SKM-1 treated with dmso at 0.1 percent for 144 hours (cell line): ENCODE data around the gene TUBB3.
"Not testable (repeated sequence)": the region's sequence is repeated elsewhere in the genome, so short reads cannot be mapped to it uniquely, and the experiment has no call there.

Experiments
- DNase-seq: peaks from one replicate; lab custom pipeline; 2025; ENCODE audit not compliant: unreplicated experiment; lab: John Stamatoyannopoulos, UW

The TUBB3 gene

DNA sequence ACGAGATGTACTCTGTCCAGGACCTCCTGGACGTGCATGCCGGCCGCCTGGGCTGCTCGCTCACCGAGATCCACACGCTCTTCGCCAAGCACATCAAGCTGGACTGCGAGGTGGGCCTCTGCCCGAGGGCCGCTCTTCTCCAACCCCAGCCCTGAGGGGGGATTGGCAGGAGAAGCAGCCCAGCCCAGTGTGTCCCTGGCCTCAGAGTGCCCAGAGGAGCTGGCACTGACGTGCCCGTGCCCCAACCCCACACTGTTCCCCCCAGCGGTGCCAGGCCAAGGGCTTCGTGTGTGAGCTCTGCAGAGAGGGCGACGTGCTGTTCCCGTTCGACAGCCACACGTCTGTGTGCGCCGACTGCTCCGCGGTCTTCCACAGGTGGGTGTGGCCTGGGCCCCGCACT is 41.1 kb downstream of the TUBB3 start:
- no peak for DNase-seq

DNA sequence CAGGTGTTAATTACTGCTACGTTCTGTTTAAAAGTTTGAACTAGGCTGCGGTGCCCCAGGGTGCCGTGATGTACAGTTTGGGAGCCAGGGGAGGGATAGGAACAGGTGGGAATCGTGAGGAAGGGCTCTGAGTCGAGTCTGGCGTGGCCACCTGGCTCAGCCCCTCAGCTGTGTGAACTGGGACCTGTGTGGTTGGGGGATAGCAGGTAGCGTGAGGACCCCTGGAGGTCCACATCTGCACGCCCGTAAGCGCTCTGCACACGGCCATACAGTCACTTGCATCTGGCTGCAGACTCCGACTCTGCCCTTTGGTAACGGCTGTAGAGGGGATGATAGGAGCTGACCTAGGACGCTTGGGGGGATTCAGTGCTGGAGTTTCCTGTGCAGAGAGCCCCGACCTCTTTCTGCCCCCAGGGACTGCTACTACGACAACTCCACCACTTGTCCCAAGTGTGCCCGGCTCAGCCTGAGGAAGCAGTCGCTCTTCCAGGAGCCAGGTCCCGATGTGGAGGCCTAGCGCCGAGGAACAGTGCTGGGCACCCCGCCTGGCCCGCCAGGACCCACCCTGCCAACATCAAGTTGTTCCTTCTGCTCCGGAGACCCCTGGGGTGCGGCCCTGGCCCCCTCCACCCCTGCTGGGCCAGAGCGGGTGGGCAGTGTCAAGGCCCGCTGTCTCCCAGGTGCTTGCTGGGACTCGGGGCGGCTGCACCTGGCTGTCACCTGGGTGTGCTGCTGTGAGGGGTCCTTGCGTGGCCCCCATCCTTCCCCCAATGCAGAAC is 42.5 kb downstream of the TUBB3 start:
- no peak for DNase-seq

DNA sequence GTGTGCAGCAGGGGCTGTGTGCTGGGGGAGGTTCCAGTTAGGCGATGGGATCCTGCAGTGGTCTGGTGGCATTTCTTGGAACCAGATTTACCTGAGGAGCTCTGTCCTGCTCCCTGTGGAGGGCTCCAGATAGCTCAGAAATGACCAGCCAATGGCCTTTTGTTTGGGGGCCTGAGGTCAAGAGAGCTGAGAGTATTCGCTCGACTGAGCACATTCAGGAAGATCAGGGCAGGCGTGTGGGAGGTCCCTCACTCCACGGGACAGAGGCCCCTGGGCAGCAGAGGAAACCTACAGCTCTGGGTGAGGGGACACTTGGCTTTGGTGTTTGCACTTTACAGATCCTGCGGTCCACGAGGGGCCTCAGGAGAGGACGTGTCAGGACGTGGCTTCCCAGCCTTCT is 43.6 kb downstream of the TUBB3 start:
- DNase-seq, result no peak

DNA sequence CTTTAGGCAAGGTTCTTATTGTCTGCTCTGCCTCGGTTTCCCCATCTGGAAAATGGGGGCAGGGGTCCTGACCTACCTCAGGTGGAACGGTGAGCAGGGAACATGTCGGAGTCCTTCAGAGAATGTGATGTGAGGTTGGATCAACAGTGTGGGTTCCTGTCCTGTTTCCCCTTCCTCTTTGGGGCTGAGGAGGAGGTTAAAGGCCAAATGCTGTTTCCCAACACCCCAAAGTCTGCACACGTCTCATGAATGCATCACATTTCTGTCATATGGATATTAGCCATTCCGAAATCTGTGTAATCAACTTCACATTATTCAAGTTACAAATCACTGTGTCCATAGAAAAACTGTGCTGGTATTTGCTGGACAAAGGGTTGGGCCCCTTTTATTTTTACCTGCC is 44.3 kb downstream of the TUBB3 start:
- peak; percentile 11 for DNase-seq

DNA sequence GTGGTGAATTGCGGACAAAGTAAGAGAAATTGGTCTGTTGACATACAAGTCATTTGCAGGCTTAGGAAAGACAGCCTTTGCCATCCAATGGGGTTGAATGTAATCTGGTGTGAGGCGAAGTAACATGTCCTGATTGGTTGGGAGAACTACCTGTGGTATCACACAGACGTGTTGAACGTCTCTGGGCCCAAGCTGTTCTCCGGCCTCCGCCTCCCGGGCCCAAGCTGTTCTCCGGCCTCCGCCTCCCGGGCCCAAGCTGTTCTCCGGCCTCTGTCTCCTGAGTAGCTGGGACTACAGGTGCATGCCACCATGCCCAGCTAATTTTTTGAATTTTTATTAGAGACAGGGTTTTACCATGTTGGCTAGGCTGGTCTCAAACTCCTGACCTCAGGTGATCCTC is 44.9 kb downstream of the TUBB3 start:
- DNase-seq, result not testable (repeated sequence)

DNA sequence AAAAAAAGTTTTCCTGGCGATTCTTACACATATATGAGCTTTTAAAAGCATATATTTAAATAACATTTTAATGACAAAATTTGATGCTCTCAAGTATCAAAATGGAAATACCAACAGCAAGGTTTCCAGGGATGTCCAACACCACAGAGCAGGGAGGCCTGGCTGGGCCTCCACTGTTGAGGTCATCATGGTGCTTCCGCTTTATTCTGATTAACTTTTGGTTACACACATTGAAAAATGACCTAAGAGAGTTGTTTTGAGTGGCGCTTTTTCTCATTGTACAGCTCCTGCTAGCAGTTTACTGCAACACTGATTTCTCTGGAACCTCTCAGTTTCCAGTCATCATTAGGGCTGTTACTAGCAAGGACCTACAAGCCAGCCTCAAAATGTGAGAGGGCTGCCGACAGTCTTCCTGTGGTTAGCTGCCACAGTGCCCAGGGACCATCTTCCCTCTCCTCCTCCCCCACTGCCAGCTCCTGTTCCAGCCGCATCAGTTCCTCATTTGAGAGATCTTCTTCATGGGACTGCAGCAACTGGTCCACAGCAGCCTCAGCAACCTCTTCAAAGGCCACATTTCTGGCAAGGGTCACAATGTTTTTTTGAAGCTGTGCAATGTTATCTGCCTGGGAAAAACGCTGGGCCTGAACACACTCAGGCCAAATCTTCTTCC is 46.7 kb downstream of the TUBB3 start:
- peak; percentile 82 for DNase-seq

DNA sequence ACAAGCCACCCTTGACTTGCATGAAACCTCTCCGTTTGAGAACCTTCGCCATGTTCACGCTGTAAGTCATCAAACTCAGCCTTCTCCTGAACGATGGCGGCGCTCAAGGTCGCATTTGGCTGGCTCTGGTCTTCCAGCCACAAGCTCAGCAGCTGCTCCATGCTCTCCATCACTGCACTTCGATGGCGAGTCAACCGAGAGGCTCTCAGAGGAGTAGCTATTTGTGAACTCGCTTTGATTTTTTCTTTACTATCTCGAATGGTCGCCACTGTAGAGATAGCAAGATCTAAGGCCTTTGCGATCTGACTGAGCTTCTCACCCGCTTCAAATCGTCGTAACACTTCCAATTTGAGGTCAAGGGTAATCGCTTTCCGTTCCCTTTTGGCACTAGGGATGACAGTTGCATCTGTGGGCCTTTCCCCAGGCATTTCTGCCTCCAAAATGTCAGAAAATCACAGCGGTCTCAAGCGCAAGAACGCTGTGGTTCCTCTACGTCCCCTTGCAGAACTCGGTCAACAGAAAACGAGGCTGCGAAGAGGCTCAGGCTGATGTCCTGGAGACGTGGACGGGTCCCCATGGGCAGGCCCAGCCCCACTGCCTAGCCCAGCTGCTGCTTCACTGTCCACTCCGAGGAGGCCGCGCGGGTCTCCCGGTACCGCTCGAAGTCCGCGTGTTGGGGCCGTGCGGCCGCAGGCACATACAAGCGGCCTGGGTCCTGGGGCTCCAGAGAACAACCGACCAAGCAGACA is 48.5 kb downstream of the TUBB3 start:
- no peak for DNase-seq

DNA sequence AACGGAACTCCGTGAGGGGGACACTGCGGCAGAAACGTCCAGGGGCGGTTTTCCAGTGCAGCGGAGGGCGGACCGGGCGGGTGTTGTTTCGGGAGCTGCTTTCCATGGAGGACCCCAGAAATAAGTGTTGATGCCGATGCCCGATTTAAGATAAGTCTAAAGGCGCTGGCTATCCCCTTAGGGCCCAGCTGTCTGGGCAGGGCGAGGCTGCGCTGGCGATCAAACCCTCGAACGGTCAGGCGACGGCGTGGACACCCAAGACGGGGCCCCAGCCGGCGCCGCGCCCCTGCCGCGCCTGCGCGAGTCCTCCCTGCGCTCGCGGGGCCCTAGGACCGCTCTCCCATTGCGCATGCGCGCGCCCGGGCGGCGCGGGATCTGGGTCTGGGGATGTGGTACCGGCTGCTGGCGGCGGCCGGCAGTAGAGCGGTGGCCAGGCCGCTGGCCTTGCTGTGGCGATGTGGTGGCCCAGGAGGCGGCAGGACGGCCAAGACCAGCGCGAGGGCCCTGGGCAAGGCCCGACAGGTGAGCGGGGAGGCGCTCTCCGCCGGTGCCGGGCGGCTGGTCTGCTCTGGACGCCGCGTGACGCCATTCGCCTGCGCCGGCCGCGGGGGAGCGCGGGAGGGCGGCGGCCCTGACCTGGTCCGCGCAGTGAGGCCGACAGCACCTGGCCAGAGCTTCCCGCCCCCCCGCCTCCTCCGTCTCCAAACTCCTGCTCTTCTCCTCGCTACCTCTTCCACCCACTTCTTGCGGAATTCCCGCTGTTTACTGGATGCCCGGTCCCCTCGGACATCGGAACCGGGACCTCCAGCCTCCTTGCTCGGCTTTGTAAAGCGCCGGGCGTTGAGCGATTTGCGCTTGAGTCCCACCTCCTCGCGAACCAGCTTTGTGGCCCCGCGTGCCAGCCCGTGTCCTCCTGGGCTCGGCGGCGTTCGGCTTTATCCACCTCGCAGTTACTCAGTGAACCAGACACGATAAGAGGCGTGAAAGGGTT is 49.4 kb downstream of the TUBB3 start:
- DNase-seq, result peak; percentile 88

DNA sequence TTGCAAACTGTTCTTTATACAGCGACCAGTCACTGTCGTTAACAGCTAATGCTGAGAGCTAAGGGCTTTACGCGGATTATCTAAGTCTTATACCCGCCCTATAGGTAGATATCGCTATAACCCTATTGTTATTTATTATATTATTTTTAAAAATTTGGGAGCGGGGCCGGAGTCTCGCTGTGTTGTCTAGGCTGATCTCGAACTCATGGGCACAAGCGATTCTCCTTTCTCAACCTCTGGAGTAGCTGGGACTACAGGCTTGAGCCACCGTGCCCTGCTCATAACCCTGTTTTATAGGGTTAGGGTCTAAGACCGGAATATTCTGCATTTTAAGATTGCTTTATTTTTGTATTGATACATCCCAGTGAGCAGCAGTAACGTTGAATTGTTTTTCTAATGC is 50.1 kb downstream of the TUBB3 start:
- DNase-seq, result no peak

DNA sequence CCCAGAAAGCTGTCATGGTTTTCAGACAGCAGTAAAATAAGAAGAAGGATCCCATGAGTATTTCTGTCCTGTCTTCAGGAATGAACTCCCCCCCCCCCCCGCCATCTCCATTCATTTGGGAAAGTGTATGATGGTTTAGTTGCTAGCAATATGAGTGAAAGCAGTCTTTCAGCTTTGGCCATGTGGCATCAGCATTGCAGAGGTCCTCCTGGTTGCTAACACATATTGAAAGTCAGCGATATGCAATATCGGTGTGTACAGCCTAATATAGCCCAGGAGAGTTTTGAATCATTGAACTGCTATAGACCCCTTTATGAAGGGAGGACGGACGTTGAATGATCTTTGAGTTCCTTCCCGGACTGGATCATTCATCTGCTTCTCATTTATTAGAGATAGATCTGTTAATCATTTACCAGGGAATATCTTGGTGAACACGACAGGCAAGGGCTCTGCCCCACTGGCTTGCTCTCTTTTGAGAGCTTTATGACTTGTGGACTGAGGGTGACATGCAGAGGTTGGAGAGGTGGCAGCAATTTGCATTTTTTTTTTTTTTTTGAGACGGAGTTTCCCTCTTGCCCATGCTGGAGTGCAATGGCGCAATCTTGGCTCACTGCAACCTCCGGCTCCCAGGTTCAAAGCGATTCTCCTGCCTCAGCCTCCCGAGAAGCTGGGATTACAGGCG is 50.7 kb downstream of the TUBB3 start:
- DNase-seq, result no peak

DNA sequence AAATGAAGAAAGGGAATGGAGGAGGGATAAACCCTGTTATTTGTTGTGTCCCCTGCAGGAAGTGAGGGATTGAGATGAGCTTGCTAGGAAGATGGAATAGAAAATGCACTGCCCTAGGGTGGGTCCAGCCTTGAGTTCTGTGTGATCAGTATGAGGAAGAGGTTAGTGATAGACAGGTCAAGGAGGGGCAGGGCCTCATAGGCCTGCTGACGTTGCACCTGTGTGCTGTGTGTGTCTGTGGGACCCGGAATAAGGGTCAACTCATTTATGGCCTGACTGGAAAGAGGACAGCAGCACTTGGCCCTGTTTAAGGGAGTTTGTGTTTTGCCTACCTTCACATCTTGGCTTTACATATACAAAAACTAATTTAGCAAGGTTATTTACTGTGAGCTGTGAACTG is 51.7 kb downstream of the TUBB3 start:
- DNase-seq, result no peak

DNA sequence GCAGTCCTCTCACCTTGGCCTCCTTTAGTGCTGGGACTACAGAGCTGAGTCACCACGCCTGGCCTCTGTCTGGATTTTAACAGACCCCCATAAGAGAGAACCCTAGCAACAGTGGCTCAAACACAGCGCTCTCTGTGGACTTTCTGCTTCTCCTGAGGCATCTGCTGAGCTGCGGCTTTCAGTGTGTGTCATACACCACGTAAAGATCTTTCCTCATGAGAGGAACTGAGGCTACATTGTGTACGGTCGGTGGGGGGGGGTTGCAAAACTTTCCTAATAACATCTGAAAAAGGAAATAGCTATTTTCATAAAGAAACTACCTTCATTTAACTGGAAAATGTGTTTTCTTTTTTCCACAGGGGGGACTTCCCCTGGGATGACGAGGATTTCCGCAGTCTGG is 58.3 kb downstream of the TUBB3 start:
- DNase-seq, result no peak

DNA sequence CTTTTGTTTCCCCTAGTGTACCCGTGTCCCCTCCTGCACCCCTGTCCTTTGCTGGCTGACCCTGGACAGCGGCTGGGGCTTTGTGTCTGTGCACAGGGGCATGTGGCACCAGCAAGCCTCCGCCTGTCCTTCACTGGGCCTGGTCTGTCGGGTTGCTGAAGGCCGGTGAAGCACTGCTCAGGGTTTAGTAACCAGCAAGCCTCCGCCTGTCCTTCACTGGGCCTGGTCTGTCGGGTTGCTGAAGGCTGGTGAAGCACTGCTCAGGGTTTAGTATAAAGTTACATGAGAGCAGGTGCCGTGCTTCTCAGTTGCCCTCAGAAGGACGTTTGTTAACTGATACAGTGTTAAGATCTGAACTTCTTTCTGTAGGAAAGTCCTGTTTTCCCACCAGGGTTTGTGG is 59.2 kb downstream of the TUBB3 start:
- no peak for DNase-seq

DNA sequence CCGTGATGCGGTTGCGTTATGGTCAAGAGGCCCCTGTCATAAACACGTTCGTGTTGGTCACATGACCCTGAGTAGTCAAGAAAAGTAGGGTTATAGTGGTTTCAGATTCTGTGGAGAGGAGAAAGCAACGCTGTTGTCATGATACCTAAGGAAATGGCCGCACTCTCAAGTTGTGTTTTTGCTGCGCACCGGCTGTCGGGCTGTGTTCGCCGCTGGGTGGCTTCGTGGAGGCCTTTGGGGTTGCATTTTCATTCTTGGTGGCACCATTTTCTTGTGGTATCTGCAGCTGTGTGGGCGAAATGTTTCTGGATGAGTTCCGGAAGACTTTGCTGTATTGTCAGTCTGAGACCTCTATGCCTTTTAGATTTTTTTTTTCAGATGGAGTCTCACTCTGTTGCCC is 60.4 kb downstream of the TUBB3 start:
- no peak for DNase-seq

DNA sequence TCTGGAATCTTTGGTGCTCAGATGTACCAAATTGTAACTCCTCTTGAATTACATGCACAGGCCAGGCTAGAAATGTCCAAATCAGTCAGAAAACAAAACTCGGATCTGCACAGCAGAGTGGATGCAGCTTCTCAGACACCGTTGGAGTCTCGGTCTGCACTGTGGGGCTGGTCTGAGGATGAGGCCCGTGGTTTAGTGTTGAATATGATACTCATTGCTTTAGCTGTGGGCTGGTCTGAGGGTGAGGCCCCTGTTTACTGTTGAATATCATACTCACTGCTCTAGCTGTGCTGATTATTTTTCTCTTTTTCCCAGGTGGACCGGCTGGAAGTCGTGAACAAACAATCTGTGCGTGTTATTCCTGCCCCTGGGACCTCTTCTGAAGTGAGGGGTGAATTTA is 61.1 kb downstream of the TUBB3 start:
- DNase-seq, result no peak

DNA sequence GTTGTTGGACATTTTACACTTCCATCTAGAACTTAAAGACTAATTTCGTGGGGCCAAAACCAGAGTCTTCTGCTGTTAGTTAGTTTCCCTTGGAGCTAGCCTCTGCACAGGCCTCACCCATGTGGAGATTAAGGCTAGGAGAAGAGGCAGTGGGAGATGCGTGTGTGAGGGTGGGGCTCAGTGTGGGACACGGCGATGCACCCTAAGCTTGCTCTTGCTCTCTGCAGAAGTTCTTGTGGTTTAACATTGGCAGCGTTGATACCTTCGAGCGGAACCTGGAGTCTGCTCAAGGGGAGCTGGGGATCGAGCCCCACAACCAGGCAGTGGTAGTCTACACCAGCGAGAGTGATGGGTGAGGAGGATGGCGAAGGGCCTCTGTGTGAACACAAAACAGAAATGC is 62.1 kb downstream of the TUBB3 start:
- DNase-seq, result no peak
